Upper lobe of left lung (tissue), 6 donors: Measurements from ENCODE around the gene NAPSA. TPM values are rescaled to one million over a fixed set of nuclear protein-coding genes. Genes with fewer than 3 reads are reported as not detected.

Experiments used
- ATAC-seq, 2 donors: fragments of 200-7000 bp; cut with Tn5 transposase; one replicate each; pipeline ENCODE4 v1.9.1; 2022; ENCODE audit warnings: mild to moderate bottlenecking in 2 of 2, moderate library complexity in 2 of 2; ENCODE audit not compliant: low FRiP score in 2 of 2
- DNase-seq, 2 donors: peaks; one replicate each; pipeline ENCODE4 v3.0.0-alpha.2; 2019 to 2020
- H3K27ac ChIP-seq, 4 donors: fragments of 200-600 bp; sonication (generic); one replicate each; pipeline ENCODE4 v1.5.1; 2016 to 2019
- H3K27me3 ChIP-seq, 4 donors: fragments of 200-600 bp; sonication (generic); one replicate each; pipeline ENCODE4 v1.5.1; 2017 to 2019
- H3K36me3 ChIP-seq, 4 donors: fragments of 200-600 bp; sonication (generic); one replicate each; pipeline ENCODE4 v1.5.1; 2016 to 2019
- H3K4me1 ChIP-seq, 4 donors: fragments of 200-600 bp; sonication (generic); one replicate each; pipeline ENCODE4 v1.5.1; 2018 to 2019
- H3K4me3 ChIP-seq, 4 donors: fragments of 200-600 bp; sonication (generic); one replicate each; pipeline ENCODE4 v1.5.1; 2017 to 2019; ENCODE audit warnings: mild to moderate bottlenecking in 2 of 4, moderate library complexity in 1 of 4
- H3K9me3 ChIP-seq, 4 donors: fragments of 200-600 bp; sonication (generic); one replicate each; pipeline ENCODE4 v1.5.1; 2018 to 2019
- CTCF ChIP-seq, 6 experiments: fragments of 450-650 bp in 4 of 6; fragments of 200-600 bp in 2 of 6; sonication (generic) in 2 of 6; IDR thresholded peaks; one replicate each; pipeline ENCODE4 v1.5.1; 2016 to 2019; ENCODE audit warnings: antibody characterized with exemption in 6 of 6
- EP300 ChIP-seq, 4 donors: sonication (generic); formaldehyde crosslinking; IDR thresholded peaks; one replicate each; pipeline ENCODE4 v1.5.1; 2017; ENCODE audit warnings: antibody characterized with exemption in 4 of 4, control low read depth in 2 of 4
- POLR2A ChIP-seq, 4 donors: fragments of 450-650 bp; IDR thresholded peaks; one replicate each; pipeline ENCODE4 v1.5.1; 2016 to 2017; ENCODE audit warnings: antibody characterized with exemption in 4 of 4, mild to moderate bottlenecking in 2 of 4
- POLR2AphosphoS5 ChIP-seq, 2 donors: sonication (generic); formaldehyde crosslinking; IDR thresholded peaks; one replicate each; pipeline ENCODE4 v1.5.1; 2017; ENCODE audit warnings: antibody characterized with exemption in 2 of 2
- WGBS, 2 donors: methylation state at CpG; one replicate each; pipeline ENCODE4 v1.1.5; 2017 to 2018; 5-methylcytosine and 5-hydroxymethylcytosine counted together
- total RNA-seq, 6 donors: library from RNA; depleted of rRNA in 4 of 6; stranded (reverse); fragments of >200 nt in 4 of 6; gene quantifications; one replicate each; pipeline versions ENCODE4 v1.1.0 to v1.2.1, GENCODE V29; 2016 to 2021
- donor health status: DM: no; HTN: no; CAD: no; lungs with moderate emphysema.
- donor health status: DM: no; HTN: yes; CAD: no; lungs with severe emphysema.

Gene NAPSA
- total RNA-seq, 6 donors from 2014 or later = 1,043 to 3,140 (median 1,660) TPM

GRCh38 chr19:50311723-50312635 lies 53.5 kb downstream of the NAPSA start:
- Histone ChIP-seq H3K36me3 (peaks cover 0 to 9% (median 5%) of the 10 kb centered on the region in 4 donors), H3K27me3 (peaks cover 0 to 38% (median 23%) of the 10 kb centered on the region in 4 donors), H3K9me3 (no peaks in the 10 kb centered on the region), H3K4me1 (peaks cover 3 to 30% (median 12%) of the 10 kb centered on the region in 4 donors), H3K4me3 (no peak overlapping the region), H3K27ac (no peak overlapping the region)
- ATAC-seq = no peak
- 6 to 12% methylated on average over 15 to 28 of the region's 42 CpGs for WGBS, 2 donors
- peak in 1 of 2 donors; percentile 79 for DNase-seq
- TF ChIP-seq POLR2A (IDR thresholded peaks at IDR 0.05) = no peak
- no peak for TF ChIP-seq POLR2AphosphoS5 (IDR thresholded peaks at IDR 0.05)
- TF ChIP-seq EP300 (IDR thresholded peaks at IDR 0.05) = no peak
- TF ChIP-seq CTCF (IDR thresholded peaks at IDR 0.05) = no peak

- H3K27me3 ChIP-seq = peaks cover 0 to 38% (median 22%) of the 10 kb centered on the region in 4 donors
- H3K4me1 ChIP-seq = peaks cover 3 to 30% (median 12%) of the 10 kb centered on the region in 4 donors
- 44 to 46% methylated on average over 8 to 10 of the region's 10 CpGs for WGBS, 2 donors
- H3K27ac ChIP-seq = no peak overlapping the region
- H3K4me3 ChIP-seq = no peak overlapping the region
- ATAC-seq (no peak), DNase-seq (no peak)
- TF ChIP-seq EP300 (IDR thresholded peaks at IDR 0.05) (no peak), CTCF (IDR thresholded peaks at IDR 0.05) (no peak), POLR2A (IDR thresholded peaks at IDR 0.05) (no peak), POLR2AphosphoS5 (IDR thresholded peaks at IDR 0.05) (no peak)
- H3K36me3 ChIP-seq = peaks cover 0 to 9% (median 7%) of the 10 kb centered on the region in 4 donors
- H3K9me3 ChIP-seq = no peaks in the 10 kb centered on the region
Observed at GRCh38 chr19:50310759-50311465, 54.5 kb downstream of the NAPSA start.

GRCh38 chr19:50309396-50310125 lies 55.9 kb downstream of the NAPSA start:
- H3K4me3 ChIP-seq = no peak overlapping the region
- H3K27ac ChIP-seq = no peak overlapping the region
- H3K4me1 ChIP-seq = peaks cover 3 to 24% (median 10%) of the 10 kb centered on the region in 4 donors
- no peaks in the 10 kb centered on the region for H3K9me3 ChIP-seq
- DNase-seq = no peak
- H3K36me3 ChIP-seq = peaks cover 0 to 19% (median 7%) of the 10 kb centered on the region in 4 donors
- whole genome bisulfite sequencing, 2 donors = 72 to 83% methylated on average over 13 to 15 of the region's 16 CpGs
- peaks cover 0 to 28% (median 16%) of the 10 kb centered on the region in 4 donors for H3K27me3 ChIP-seq
- ATAC-seq = no peak
- no peak for TF ChIP-seq POLR2AphosphoS5 (IDR thresholded peaks at IDR 0.05)
- no peak for TF ChIP-seq POLR2A (IDR thresholded peaks at IDR 0.05)
- no peak for TF ChIP-seq EP300 (IDR thresholded peaks at IDR 0.05)
- TF ChIP-seq CTCF (IDR thresholded peaks at IDR 0.05) = no peak

GRCh38 chr19:50308991-50309390 lies 56.4 kb downstream of the NAPSA start:
- Histone ChIP-seq H3K4me3 (no peak overlapping the region), H3K9me3 (no peaks in the 10 kb centered on the region), H3K27me3 (peaks cover 0 to 22% (median 11%) of the 10 kb centered on the region in 4 donors), H3K36me3 (peaks cover 0 to 21% (median 7%) of the 10 kb centered on the region in 4 donors), H3K4me1 (peaks cover 3 to 20% (median 8%) of the 10 kb centered on the region in 4 donors), H3K27ac (no peak overlapping the region)
- WGBS, 2 donors = 88 to 92% methylated on average over 14 to 16 of the region's 21 CpGs
- peak in 1 of 2 donors; percentile 76 for DNase-seq
- TF ChIP-seq POLR2A (IDR thresholded peaks at IDR 0.05) (no peak), POLR2AphosphoS5 (IDR thresholded peaks at IDR 0.05) (no peak), EP300 (IDR thresholded peaks at IDR 0.05) (no peak), CTCF (IDR thresholded peaks at IDR 0.05) (no peak)
- no peak for ATAC-seq

Other genes with a start within 250 kb of the NAPSA start
- gene IZUMO2, start 202.4 kb downstream of the NAPSA start, total RNA-seq = not detected
- 100 to 1,000 TPM; 145 to 351 (median 208) TPM for gene MYH14, start 162.0 kb downstream of the NAPSA start, total RNA-seq
- 10 to 100 TPM in 4 of 6 donors, 1 to 10 TPM in 2; 3.8 to 15.7 (median 12.2) TPM for gene KCNC3, start 36.3 kb downstream of the NAPSA start, total RNA-seq
- 100 to 1,000 TPM in 4 of 6 donors, 10 to 100 TPM in 2; 98.3 to 170 (median 123) TPM for gene NR1H2, start 10.8 kb upstream of the NAPSA start, total RNA-seq
- 10 to 100 TPM; 20.5 to 66.0 (median 44.0) TPM for gene POLD1, start 18.7 kb upstream of the NAPSA start, total RNA-seq
- gene SPIB, start 53.3 kb upstream of the NAPSA start, total RNA-seq = 1 to 10 TPM in 1 of 6 donors, under 1 TPM in 3, not detected in 2; 0.13 to 2.1 (median 0.56) TPM
- under 1 TPM in 2 of 6 donors, not detected in 4; 0.09 to 0.17 TPM for gene MYBPC2, start 67.3 kb upstream of the NAPSA start, total RNA-seq
- 100 to 1,000 TPM in 4 of 6 donors, 10 to 100 TPM in 2; 83.8 to 155 (median 121) TPM for gene EMC10, start 110.9 kb upstream of the NAPSA start, total RNA-seq
- 10 to 100 TPM in 1 of 6 donors, 1 to 10 TPM in 4, not detected in 1; 2.4 to 10.1 (median 3.0) TPM for gene GARIN5A, start 111.2 kb upstream of the NAPSA start, total RNA-seq
- gene JOSD2, start 145.6 kb upstream of the NAPSA start, total RNA-seq = 10 to 100 TPM; 22.6 to 59.2 (median 40.1) TPM
- gene ASPDH, start 148.3 kb upstream of the NAPSA start, total RNA-seq = not detected
- 1 to 10 TPM in 4 of 6 donors, under 1 TPM in 2; 0.69 to 5.1 (median 1.7) TPM for gene LRRC4B, start 202.8 kb upstream of the NAPSA start, total RNA-seq